ENCODE results near the gene KCND3.
A peak's percentile ranks its signal among the peaks of the same experiment; 100 is the strongest.
"Not testable (repeated sequence)": the region's sequence is repeated elsewhere in the genome, so short reads cannot be mapped to it uniquely, and the experiment has no call there.

KCND3 gene

DNA sequence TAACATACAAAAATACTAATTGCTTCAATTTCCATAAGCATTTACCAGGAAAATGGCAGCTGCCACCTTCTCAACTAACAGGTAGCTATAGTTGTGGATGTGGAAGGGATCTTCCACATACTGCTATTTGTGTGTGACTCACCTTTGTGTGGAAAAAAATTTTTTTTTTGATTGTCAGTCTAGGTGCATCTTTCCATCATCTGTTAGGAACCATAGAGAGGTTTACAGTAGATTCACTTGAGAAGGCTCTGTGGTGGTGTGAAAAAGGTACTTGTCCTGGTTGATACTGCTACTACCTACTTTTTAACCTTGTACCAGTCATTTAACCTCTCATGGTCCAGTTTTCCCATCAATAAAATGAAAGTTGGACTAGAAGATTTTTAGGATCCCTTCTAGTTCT is 220.8 kb downstream of the KCND3 start:
- no peak for DNase-seq

GRCh38 chr1:111768023-111768422 is 221.4 kb downstream of the KCND3 start:
- DNase-seq: no peak

DNA sequence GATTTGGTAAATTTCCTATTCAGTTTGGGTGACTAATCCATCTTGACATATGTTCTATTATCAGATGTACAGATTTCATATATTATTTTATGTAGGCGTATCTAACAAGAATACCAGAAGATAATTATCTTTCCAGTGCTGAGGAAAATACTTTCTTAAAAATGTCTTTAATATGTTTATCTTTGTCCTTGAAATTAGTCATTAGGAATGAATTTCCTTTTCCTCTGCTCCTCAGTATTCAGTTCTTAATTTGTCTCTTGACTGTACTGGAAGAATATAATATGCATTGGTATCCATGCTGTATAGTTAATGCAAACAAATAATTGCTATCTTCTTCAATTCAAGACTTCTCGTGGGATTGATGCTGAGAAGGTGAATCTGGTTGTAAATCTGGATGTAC is 227.1 kb downstream of the KCND3 start:
- no peak for DNase-seq

DNA sequence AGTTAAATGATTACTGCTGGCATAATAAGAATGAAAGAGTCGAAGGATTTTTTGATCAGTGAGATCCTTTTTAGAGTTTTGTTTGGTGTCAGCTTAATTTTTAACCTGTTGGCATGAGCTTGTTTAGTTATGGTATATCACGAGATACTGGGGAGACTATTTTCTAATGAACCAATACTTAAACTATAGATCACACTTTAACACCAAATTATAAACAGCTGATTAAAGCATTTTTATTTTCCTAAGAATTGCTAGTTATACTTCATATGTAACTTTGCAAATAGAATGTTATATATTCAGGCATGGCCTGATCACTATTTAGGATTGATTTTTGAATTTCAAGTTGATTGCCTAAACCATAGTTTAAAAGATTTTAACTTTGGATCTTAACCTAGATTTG is 227.8 kb downstream of the KCND3 start:
- no peak for DNase-seq

GRCh38 chr1:111758373-111758772 is 231.1 kb downstream of the KCND3 start:
- no peak for DNase-seq

DNA sequence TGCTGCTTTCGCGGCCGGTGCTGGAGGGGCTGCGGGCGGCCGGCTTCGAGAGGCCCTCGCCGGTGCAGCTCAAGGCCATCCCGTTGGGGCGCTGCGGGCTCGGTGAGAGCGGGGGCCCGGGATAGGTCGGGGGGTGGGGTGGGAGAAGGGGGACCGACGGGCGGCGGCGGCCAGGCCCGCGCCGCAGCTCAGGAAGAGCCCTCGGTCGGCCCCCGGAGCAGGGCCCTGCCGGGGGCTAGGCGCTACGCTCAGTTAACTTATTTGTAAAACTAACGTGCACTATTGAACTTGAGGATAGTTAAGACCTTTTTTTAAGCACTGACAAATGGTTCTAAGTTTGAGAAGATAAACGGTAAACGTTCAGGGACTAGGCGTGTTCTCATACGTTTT is 233.3 kb downstream of the KCND3 start:
- no peak for DNase-seq

DNA sequence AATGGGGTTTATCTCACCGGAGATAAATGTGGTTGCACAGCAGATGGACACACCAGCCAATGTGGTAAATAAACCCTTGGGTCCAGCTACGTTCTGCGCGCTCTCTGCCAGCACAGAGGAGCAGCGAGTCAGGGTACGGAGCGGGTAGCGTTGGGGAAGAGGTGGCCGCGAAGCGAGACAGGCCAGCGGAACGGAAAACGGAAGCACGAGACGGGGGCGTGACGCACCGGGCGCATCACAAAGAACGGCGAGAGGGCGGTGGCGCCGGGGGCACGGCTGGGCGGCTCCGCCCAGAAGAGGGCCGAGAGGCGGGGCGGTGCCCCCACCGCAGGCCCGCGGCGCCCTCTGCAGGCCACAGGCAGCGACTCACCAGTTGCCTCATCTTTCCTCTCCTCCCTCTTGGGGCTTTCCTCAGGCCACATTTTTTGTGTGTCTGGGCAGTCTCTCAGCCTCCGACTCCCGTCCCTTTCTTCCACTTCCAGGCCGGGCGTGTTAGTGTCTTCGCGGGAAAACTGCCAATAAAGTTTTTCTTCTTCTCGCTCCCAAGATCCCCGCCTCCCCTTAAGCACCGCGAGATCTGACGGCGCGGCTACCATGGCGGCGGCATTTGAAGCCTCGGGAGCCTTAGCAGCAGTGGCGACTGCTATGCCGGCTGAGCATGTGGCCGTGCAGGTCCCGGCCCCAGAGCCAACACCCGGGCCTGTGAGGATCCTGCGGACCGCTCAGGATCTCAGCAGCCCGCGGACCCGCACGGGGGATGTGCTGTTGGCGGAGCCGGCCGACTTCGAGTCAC is 233.9 kb downstream of the KCND3 start, which contains the start of gene DDX20:
Gene DDX20 (plus strand): TSS at position 571 of the 793 bp plus-strand sequence. CDS start 24 bp downstream, at position 595.
- DNase-seq: peak; percentile 96

GRCh38 chr1:111754984-111755330 is 234.5 kb downstream of the KCND3 start:
- peak; percentile 50 for DNase-seq

GRCh38 chr1:111751906-111752575 is 237.4 kb downstream of the KCND3 start:
- DNase-seq: no peak

DNA sequence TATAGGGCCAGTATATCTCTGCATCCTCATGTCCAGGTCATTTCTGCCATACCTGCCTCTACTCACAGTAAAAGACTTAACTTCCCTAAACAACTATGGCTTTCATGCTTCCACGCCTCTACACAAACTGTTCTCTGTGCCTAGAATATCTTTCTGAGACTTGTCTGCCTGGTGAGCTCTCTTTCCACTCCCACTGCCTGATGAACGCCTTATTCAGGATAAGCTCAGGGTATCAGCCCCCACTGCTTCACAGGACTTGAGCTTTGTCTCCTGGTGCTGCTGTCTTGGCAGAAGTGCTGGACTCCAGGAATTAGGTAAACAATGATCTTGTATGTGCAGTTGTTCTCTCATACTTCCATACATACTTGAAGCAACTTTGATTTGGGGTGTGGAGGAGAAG is 238.6 kb downstream of the KCND3 start:
- no peak for DNase-seq

DNA sequence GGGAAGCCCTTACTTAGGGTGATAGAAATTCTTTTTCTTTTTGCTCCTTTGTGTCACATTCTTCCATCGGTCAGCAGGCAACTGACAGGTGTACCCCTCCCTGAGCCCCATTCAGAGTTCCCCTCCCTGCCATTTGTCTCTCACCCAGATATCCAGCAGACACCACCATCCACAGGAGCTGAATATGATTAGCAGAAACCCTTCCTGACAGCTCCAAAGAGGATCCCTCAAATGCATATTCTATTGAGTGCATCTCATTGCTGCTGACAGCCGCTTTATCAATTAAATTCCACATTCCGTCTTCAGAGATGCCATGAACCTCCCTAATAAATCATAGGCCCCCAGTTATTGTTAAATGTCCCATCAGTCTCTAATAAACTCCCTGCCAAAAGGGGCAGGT is 239.8 kb downstream of the KCND3 start:
- no peak for DNase-seq

GRCh38 chr1:111747947-111748346 is 241.5 kb downstream of the KCND3 start:
- DNase-seq: no peak

- peak; percentile 82 for DNase-seq
These were observed 242.2 kb downstream of the KCND3 start for GRCh38 chr1:111747282-111747734.

- no peak for DNase-seq
These were observed 242.9 kb downstream of the KCND3 start for GRCh38 chr1:111746614-111746999.

- no peak for DNase-seq
These were observed 243.5 kb downstream of the KCND3 start for GRCh38 chr1:111745675-111746613.

DNA sequence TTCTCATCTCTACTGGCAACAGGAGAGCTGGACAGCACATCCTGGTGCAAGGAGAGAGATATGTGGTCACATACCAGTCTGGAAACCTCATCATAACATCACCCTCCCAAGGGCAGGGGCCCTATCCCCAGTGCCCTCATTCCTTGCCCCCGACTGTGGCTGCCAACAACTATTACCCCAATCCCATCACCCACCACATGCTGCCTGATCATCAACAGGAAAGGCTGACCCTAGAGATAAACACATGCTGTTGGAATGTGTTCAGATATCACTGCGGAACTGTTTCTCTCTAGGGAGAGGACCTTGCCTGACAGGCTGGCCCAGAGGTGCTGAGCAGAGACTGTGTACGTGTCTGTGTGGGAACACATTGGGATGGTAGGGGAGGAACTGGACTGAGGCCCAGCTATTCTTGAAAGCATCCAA is 245.8 kb downstream of the KCND3 start:
- no peak for DNase-seq

- no peak for DNase-seq
These were observed 246.4 kb downstream of the KCND3 start for GRCh38 chr1:111742938-111743549.

- not testable (repeated sequence) for DNase-seq
These were observed 247.2 kb downstream of the KCND3 start for GRCh38 chr1:111742292-111742691.

GRCh38 chr1:111739925-111740765 is 249.3 kb downstream of the KCND3 start:
- DNase-seq: peak; percentile 27

GRCh38 chr1:111739194-111739924 is 250.1 kb downstream of the KCND3 start, which contains the start of gene INKA2:
INKA2 (minus strand) TSS chr1:111739395; CDS start chr1:111739242, 153 bp downstream.
- peak; percentile 74 for DNase-seq
